OCI-M1 (cell line): ENCODE measurements around the gene CDC14A.
"Not testable (repeated sequence)": the region's sequence is repeated elsewhere in the genome, so short reads cannot be mapped to it uniquely, and the experiment has no call there.

ENCODE experiments used
- DNase-seq: peaks from one replicate; lab custom pipeline; 2025; lab: John Stamatoyannopoulos, UW

The CDC14A gene, protein sequence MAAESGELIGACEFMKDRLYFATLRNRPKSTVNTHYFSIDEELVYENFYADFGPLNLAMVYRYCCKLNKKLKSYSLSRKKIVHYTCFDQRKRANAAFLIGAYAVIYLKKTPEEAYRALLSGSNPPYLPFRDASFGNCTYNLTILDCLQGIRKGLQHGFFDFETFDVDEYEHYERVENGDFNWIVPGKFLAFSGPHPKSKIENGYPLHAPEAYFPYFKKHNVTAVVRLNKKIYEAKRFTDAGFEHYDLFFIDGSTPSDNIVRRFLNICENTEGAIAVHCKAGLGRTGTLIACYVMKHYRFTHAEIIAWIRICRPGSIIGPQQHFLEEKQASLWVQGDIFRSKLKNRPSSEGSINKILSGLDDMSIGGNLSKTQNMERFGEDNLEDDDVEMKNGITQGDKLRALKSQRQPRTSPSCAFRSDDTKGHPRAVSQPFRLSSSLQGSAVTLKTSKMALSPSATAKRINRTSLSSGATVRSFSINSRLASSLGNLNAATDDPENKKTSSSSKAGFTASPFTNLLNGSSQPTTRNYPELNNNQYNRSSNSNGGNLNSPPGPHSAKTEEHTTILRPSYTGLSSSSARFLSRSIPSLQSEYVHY

DNA sequence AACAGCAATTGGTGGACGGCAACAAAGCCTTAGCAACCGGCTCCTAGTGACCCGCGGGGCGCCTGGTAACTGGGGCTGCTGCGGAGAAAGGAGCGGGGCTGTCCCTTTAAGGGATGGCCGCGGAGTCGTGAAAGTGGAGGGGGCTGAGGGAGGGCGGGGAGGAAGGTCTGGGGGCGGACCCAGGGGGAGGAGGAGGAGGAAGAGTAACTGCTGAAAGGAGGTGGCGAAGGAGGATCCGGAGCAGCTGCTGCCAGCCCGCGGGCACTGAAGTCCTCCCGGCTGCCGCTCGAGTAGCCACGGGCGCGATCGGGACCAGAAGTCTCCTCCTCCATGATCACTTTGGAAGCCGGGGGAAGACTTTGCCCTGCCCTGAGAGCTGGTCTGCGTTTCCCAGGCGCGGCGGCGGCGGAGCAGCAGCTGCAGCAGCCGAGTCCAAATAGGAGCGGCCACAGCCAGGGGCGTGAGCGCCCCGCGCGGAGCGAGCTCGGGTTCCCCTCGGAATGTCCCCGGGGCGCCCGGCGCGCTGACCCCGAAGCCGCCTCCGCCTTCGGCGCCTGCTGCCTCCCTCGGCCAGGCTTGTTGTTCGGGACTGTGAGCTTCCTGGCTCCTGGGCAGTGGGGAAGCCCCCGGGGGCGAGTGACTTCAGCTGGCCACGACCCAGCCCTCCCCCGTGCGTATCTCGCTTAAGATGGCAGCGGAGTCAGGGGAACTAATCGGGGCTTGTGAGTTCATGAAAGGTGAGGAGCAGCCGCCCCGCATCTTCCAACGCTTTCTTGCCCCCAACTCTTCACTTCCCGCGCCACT, at the start of gene CDC14A:
CDC14A (plus strand) TSS at position 240 of the 804 bp plus-strand sequence; CDS start at position 689, 449 bp downstream.
- DNase-seq = peak; percentile 98

DNA sequence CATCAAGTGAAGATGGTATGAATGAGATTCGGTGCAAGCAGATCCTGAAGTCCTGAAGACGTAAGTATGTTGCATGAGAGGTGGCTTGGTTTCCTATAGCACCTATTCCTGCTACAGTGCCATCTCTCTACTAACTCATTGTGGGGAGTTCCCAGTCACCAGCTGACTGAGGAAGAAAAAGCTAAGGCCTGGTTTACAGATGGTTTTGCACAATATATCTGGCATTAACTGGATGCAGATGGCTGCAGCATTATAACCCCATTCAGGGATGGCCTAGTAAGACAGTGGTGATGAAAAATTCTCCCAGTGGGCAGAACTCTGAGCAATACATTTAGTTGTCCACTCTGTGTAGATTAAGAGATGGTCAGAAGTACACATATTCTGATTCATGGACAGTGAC, 49.6 kb upstream of the CDC14A start:
- DNase-seq = no peak

- DNase-seq = no peak
These were observed 48.1 kb upstream of the CDC14A start for GRCh38 chr1:100304227-100304626.

DNA sequence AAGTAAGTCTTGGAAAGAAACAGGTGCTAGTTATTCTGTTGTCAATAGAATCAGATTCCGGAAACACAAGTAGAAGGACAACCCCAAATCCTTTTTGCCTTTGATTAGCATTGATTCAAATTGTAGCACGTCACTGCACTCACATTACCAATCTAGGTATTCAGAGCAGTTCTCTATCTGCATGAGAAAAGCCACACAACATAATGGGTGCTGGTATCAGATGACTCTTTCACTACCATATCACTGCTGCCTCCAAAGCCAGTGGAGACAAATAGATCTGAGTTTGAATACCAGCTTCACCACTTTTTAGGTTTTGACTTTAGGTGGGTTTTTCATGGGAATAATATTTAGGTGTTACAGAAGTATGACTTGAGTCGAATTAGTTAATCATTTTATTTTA, 47.4 kb upstream of the CDC14A start:
- DNase-seq = no peak

GRCh38 chr1:100305954-100306353, 46.4 kb upstream of the CDC14A start:
- no peak for DNase-seq

- no peak for DNase-seq
These were observed 45.5 kb upstream of the CDC14A start for GRCh38 chr1:100306735-100307313.

DNA sequence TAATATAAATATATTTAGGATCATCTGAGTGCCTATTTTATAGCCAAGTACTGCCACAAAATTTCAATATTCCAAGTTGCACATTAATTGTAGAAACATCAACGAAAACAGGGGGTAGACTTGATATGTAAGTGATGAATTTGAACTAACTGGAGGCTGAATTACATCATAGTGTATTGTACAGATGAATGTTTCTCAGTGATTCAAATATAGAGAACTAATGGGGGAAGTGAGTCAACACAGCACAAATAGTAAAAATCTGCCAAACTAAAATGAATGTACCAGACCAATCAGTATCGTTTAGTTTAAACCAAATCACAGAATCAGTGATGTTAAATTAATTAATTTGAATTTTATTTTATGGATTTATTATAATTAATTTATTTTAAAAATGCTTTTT, 43.5 kb upstream of the CDC14A start:
- no peak for DNase-seq

DNA sequence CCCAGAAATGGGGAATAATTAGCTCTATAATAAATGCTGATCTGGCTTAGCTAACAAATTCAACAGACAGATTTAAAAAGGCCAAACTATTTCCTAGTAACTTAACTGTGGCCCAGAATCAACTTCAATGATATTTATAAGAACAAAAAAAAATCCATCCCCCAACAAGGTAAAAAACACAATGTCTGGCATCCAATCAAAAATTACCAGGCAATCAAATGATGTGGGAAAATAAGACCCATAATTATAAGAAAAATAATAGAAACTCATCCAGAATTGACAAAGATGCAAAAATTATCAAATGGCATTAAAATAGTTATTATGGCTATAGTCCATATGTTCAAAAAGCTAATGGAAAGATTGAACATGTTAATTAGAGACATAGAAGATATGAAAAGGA, 42.4 kb upstream of the CDC14A start:
- DNase-seq = no peak

- DNase-seq = no peak
These were observed 38.9 kb upstream of the CDC14A start for GRCh38 chr1:100313382-100313781.

DNA sequence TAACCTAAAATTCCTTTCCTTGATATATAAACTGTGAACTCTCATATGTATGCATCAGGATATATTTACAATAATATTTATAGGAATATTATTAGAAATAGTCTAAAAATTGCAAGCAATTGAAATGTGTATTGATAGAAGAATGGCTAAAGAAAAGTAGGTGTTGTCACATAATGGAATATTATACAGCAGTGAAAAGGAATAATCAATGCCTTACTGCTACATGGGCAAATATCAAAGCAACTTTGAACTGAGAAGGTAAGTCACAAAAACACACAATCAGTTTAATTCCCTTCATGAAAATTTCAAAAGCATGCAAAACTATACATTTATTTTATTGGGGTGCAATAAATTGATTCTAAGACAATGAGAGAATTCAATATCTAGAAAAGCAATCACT, 35.7 kb upstream of the CDC14A start:
- DNase-seq = no peak

- DNase-seq = no peak
These were observed 31.8 kb upstream of the CDC14A start for GRCh38 chr1:100320311-100321099.

- no peak for DNase-seq
These were observed 31.2 kb upstream of the CDC14A start for GRCh38 chr1:100321100-100321493.

DNA sequence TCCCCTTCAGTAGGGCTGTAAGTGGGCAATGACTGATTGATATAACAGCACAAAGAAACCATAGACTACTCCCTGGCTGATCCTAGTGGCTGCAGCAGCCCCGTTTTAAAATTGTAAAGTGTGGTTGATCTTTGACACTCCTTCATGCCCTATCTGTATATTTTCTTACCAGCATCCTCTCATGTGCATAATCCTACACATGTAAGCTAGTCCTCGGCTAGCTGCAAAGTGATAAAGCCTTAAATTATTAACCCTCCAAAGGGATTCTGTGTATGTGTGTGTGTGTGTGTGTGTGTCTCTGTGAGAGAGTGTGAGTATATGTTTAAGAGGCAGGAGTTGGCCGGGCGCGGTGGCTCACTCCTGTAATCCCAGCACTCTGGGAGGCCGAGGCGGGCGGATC, 30.8 kb upstream of the CDC14A start:
- DNase-seq = no peak

GRCh38 chr1:100322436-100323211, 29.7 kb upstream of the CDC14A start:
- DNase-seq = peak; percentile 67

DNA sequence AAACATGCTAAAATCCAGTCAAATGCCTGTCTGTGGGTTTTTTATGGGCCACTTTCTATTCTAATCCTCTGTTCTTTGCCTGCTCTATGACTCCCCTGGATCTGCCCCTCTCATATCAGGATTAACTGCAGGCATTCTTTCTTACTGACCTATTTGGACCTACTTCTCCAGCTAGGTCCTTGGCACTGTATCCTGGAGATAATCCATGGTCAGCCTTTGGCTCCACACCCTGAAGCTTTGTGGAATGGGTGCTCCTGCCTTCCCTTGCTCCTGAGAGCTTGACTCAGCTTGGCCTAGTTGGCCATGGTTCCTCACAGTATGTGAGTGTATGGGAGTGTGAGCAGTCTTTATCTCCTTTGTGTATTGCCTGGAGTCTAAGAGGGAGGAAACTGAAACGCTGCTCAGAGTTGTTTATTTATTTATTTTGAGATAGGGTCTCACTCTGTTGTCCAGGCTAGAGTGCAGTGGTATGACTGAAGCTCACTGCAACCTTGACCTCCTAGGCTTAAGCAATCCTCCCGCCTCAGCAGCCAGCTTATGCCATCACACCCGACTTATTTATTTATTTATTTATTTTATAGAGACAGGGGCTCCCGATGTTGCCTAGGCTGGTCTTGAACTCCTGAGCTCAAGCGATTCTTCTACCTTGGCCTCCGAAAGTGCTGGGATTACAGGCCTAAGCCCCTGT, 28.7 kb upstream of the CDC14A start:
- peak; percentile 52 for DNase-seq

DNA sequence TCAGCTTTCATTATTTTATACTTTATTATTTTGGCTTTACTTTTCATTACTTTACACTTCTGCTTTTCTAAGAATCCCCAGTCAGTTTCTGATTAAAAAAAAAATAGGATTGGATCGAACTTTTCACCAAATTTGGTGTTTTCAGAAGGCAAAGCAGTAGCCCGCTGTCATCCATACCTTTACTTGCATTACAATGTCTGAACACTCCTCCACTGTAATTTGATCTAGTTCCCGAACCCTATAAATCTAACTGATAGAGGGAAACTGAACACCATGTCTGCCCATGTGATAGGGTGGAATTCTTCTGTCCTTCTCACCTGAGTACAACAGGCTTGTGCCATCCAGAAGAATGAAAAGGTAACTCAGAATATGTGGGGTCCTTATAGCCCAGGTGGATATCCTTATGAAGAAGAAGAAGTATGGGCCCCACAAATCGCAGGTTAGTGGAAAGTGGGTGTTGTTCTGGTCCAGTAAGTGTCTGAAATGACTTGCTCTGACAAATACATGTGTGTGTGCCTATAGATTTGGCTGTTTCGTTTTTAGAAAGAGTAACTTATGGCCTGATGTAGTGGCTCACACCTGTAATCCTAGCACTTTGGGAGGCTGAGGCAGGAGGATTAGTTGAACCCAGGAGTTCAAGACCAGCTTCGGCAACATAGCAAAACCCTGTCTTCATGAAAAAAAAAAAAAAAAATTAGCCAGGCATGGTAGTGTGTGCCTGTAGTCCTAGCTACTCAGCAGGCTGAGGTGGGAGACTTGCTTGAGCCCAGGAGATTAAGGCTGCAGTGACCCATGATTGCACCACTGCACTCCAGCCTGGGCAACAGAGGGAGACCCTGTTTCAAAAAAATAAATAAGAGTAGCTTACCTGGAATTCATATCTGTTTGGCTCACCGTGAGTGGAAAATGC, 26.6 kb upstream of the CDC14A start:
- DNase-seq = peak; percentile 56

DNA sequence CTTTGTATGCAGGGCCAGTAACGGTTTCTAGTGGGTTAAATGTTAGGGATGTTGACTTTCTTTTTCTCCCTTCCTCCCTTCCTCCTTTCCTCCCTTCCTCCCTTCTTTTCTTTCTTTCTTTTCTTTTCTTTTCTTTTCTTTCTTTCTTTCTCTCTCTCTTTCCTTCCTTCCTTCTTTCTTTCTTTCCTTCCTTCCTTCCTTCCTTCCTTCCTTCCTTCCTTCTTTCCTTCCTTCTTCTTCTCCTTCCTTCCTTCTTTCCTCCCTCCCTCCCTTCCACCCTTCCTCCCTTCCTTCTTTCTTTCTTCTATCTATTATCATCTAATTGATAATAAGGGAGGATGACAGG, 26.0 kb upstream of the CDC14A start:
- DNase-seq = not testable (repeated sequence)

DNA sequence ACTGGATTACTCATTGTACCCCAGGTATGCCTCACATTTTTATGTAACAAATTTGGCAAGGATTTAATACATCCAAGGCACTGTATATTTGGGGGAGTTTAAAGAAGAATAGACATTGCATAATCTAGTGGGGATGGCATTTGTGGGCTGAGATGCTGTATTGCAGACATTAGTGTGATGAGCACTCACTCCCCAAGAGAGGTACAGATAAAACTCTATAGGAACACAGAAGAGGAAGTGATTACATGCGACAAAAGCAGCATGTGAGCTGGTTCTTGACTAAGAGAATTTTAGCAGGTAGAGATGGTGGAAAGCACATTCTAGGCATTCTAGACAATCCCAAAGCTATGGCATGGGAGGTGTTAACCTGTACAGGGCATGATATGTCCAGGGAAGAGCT, 24.2 kb upstream of the CDC14A start:
- peak; percentile 73 for DNase-seq

- DNase-seq = peak; percentile 54
These were observed 21.2 kb upstream of the CDC14A start for GRCh38 chr1:100331146-100331545.
